ENCODE data around the gene SGMS1. TPM values are rescaled to one million over a fixed set of nuclear protein-coding genes. Genes with fewer than 3 reads are reported as not detected.

SGMS1 gene
- total RNA-seq, 2 experiments from 2014 or later = 7.5 to 9.0 TPM

Other genes with a start within 250 kb of the SGMS1 start
- 10 to 100 TPM in 1 of 2 experiments, 1 to 10 TPM in 1; 5.9 to 10.3 TPM for gene ASAH2B, start 116.0 kb upstream of the SGMS1 start, total RNA-seq